HG03060 (cell line): ENCODE measurements around the gene DLGAP4.
A peak's percentile ranks its signal among the peaks of the same experiment; 100 is the strongest.

Experiments
- ATAC-seq: cut with Tn5 transposase; IDR thresholded peaks from one replicate; pipeline ENCODE4 v1.9.1; 2021; ENCODE audit warnings: low read depth, moderate number of reproducible peaks; ENCODE audit not compliant: unreplicated experiment

The DLGAP4 gene

DNA sequence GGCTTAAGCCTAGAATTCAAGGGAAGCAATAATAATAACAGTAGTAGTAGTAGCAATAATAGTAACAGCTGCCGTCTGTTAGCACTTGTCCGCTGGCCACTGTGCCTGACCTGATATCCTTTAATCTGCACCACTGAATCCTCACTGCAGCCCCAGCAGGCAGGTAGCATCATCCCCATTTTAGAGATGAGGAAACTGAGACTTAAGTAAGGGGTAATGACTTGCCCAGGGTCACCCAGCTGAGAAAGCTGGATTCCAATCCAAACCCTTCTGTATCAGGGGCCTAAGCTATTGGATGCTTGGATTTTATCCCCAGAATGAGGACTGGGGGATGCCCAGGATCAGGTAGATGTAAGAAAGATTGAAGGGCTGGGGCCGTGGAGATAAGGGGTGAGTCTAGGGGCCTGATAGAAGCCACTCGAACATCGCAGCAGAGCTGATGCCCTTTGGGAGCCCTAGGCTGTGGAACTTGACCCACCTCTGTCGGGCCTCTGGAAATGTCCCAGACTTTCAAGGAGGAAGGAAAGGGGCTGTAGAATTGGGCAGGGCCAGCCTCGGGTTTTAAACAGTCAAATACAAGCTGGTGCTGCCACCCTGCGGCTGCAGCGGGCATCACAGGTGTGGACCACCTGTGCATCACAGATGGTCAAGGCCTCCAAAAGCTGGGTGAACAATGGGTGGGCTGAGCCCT, 133.0 kb downstream of the DLGAP4 start:
- no peak for ATAC-seq

DNA sequence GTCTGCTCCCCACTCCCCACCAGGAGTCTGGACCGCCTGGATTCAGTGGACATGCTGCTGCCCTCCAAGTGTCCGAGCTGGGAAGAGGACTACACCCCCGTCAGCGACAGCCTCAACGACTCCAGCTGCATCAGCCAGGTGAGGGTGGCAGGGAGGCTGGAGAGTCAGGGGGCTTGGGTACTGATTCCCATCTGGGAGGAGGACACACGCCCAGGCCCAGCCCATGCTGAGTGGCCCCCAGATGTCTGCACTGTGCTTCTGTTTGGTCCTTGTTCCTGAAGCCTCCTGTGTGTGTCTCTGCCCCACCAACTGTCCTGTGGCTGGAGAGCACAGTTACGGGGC, 133.6 kb downstream of the DLGAP4 start:
- ATAC-seq = no peak

DNA sequence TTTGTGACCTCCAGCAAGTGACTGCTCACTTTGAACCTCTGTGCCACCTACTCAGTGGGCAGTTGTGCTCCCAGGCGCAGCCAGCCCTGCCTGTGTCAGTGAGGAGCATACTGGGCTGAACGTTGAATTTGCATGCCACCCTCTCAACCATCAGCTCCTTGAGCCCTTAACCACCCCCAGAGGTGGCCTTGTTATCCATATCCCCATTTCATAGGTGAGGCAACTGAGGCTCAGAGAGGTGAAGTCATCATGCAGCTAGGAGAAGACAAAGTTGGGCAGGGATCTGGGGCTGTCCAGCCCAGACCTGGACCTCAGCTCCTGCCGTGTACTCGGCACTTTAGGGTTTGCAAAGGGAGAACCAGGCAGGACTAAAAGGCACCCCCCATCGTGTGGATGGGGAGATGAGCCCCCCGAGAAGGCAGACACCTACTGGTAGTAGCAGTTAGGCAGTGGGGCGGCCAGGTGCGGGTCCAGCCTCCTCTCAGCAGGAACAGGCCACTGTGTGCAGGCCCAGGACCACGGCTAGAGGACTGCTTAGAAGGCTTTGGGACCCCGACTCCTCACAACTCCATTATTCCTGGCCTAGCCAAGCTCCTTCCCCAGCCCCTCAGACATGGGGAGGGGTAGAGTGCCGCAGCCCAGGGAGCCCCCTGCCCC, 134.4 kb downstream of the DLGAP4 start:
- ATAC-seq = no peak

DNA sequence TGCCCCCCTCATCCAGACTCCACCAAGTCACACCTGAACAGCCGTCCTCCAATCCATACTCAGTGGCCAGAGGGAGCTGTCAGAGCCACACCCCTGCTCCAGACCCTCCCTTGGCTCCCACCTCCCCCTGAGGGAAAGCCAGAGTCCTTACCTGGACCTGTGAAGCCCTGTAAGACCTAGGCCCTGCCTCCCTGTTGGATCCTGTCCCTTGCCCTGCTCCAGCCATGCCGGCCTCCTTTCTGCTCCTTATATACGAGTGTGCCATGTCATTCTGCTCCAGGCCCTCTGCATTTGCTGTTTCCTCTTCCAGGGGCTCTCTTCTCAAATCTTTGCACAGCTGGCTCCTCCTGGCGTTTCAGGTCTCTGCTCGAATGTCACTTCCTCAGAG, 134.9 kb downstream of the DLGAP4 start:
- ATAC-seq = no peak

DNA sequence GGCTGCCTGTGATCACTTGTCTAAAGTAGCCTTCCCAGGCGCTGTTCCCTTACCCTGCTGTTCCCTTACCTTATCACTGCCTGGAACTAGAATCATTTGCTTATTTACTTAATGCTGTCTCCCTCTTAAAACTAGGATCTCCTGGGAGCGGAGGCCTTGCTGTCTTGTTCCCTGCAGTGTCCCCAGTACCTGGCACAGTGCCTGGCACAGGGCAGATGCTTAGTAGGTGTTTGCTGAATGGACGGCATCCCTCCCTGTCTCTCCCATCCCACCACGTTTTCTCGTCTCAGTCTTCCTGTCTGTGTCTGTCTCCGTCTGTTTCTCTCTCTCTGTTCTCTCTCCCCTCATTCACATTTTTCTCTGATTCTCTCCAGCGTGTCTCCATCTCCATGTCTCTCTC, 135.3 kb downstream of the DLGAP4 start:
- ATAC-seq = no peak

DNA sequence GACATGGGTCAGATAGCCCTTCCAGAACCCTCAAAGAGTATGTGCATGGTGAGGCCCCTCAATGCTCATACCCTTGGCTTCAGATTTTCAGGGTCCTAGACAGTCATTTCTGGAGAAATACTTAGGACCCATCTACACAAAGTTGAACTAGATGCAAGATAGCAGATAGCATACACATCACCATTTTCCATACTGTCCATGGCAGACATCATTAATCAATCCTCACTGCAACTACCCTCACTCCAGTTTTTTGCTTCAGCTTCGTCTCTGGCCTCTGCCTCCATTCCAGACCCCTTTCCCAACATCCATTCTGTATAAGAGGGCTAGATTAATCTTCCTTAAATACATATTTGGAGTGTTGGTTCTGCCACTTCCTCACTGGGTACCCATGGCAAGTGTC, 139.7 kb downstream of the DLGAP4 start:
- no peak for ATAC-seq

DNA sequence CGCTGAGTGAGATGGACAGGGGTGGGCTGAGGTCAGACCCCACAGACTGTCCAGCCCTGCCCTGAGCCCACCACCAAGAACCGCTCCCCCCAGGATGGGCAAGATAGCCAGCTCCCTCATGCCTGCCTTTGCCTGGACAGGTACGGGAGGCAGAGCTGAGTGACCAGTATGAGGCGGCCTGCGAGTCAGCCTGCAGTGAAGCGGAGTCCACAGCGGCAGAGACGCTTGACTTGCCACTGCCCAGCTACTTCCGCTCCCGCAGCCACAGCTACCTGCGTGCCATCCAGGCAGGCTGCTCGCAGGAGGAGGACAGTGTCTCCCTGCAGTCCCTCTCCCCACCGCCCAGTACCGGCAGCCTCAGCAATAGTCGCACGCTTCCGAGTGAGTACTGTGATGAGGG, 140.4 kb downstream of the DLGAP4 start:
- no peak for ATAC-seq

DNA sequence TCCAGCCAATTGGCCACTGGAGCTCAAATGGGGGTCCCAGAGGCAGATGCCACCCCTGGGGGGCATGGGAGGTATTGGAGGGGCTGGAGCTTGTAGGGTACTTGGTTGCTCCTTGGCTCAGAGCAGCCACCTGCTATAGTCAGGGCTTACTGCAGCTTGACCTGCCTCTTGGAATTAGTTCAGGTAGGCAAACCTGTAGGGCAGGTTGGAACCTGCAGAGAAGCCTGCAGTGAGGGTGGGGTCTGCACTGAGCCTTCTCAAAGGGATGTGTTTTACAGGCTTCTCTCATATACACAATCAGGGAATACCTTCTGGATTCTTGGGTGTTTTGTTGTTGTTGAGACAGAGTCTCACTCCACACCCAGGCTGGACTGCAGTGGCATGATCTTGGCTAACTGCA, 141.0 kb downstream of the DLGAP4 start:
- ATAC-seq = no peak

DNA sequence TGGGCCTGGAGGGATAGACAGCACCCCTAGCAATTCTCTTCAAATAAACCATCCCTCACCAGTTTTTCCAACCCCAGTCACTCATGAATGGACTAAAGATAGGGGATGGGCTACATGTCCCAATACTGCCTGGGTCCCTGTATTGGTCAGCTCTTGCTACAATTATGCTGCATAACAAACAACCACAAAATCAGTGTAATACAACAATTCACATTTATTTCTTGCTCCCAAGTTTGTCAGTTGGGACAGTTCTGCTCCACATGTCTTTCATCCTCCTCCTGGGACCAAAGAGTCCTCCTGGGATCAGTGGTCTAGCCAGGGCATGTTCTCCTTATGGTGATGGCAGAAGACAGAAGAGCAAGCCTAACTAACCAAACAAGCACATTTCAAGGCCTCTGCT, 143.5 kb downstream of the DLGAP4 start:
- no peak for ATAC-seq

DNA sequence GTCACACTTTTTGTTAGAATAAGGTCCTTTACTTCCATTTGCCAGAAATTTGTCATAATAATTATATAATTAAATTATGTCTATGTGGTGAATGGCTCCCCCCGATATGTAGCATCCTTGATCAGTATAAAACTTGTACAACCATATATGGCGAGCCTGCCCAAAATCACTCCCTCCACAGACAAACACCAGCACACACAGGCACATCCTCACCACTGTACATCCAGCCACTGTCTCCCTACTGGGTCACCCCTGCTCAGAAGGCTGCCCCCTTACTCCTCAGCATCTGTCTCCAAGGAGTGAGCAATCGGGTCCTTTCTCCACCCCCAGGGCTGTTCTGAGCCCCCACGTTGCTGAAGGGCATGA, 148.2 kb downstream of the DLGAP4 start:
- ATAC-seq = no peak

DNA sequence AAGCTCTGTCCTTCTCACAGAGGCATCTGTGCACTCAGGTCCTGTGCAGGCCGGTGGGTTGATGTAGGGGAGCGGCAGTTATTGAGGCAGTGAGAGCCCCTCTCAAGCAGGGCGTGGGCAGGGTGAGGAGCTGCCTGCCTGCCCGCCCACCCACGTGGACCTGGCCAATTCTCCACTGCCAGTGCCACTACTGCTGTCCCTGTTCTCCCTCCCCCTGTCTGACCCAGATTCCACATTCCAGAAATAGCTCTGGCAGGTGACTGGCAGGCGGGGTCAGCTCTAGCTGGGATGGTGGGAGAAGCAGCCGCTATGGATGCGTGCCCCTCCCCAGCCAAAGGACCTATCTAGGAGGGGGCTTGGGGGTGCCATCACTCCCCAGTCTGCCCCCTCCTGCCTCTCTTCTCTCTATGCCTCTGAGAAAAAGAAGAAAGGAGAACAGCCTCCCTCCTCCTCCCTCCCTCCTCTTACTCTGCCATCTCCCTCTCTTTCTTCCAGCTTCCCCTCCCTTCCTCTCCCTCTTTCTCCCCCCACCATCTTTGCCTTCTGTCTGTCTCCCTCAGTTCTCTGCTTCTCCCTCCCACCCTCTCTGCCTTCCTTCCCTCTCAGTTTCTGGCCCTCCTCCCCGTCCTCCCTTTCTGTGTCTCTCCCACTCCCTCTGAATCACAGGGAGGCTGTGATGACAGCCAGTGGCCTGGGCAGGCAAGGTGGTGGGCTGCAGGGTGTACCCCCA, 148.7 kb downstream of the DLGAP4 start:
- no peak for ATAC-seq

DNA sequence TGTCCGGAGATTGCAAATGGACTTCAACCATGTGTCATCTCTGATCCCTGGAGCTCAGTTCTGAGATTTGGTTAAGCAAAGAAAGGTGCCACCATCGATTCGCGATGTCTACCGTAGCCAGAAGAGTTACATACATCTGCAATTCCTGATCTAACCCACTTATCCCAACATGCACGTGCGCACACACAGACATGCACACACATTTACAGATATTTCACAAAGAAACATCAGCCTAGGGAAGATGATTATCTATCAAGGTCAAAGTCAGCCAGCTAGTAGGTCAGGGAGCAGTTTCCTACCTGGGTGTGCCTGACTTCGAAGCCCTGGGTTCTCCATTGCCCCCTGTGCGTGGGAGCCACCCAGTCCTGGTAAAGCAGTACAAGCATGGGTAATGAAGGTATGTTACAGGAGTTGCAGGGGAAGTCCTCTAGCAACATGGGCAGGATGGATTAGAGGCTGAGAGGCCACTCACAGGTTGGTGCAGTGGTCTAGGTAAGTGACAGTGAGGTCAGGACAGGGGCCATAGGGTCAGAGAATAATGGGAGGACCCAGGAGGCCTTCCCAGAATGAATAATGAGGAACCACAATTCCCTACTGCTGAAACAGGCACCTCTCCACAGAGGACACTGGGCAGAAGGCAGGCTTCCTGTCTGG, 150.0 kb downstream of the DLGAP4 start:
- ATAC-seq = no peak

DNA sequence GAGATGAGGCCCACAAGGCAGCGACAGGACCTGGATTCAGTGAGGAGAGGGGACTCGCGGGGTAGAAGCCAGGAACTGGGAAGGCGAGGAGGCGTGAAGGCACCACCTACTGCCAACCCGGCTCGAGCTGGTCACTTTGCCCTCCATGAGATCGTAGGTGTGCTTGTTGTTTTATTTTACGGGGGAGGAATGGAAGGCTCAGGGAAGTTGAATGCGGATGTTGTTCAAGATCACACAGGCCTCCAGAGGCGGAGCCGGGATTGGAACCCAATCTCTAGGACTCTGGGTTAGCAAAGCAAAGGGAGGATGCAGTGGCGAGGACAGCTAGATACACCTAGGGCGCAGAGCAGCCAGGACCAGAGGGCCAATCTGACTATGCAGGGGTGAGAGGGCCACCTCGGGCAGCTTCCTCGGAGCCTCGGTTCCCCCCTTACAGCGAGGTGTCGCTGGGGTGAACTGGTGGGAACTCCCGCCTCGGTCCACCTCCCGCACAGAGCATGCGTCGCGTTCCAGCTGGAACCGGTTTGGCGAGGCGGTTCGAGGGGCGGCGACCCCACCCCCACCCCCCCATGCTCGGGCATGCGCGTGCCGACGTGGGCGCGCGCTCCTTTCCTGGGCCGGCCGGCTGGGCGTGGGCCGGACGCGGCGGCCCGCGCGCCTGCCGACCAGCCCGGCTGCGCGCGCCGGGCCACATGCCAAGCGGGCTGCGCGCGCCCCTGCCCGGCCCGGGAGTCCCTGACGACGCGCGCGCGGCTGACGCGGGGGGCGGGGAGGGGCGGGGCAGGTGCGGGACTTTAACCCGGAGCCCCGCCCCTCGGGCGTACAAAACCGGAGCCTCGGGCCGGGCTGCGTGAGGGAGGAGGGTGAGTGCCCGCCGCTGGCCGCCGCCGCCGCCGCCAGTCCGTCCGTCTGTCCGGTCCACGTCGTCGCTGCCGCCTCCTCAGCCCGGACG, 154.8 kb downstream of the DLGAP4 start:
- peak; percentile 41 for ATAC-seq

DNA sequence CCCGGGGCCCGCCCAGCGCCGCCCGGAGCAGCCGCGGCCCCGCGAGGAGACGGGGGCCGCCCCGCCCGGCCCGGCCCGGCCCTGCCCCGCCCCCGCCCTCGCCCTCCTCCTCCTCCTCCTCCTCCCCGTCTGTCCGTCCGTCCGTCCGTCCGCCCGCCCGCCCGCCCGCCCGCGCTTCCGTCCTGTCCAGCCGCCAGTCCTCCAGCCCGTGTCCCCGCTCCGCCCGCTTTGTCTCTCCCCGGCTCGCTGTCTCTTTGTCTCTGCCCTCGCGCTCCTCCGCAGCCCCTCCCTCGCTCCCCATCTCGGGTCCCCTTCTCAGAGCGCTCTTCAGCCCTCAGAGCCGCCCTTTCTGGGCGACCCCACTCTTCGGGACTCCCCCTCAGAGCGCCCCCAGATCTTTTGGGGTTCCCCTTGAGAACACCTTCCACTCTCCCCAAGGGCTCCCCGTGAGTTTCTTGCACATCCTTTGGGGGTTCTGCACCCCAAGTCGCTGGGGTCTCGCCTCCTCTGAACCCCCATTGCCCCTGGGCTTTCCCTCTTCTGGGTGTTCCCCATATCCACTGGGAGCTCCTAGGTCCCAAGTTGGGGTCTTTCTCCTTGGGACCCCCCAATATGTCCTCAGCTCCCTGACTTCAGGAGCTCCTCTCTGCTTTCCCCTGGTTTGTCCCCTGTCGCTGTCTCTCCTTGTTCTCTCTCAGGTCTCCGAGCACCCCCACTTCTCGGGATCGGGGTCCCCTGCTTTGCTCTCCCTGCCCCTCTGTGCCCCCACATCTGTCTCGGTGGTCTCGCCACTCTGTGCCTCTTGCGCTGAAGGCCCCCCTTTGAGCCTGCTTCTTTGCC, 155.7 kb downstream of the DLGAP4 start:
- ATAC-seq = no peak

DNA sequence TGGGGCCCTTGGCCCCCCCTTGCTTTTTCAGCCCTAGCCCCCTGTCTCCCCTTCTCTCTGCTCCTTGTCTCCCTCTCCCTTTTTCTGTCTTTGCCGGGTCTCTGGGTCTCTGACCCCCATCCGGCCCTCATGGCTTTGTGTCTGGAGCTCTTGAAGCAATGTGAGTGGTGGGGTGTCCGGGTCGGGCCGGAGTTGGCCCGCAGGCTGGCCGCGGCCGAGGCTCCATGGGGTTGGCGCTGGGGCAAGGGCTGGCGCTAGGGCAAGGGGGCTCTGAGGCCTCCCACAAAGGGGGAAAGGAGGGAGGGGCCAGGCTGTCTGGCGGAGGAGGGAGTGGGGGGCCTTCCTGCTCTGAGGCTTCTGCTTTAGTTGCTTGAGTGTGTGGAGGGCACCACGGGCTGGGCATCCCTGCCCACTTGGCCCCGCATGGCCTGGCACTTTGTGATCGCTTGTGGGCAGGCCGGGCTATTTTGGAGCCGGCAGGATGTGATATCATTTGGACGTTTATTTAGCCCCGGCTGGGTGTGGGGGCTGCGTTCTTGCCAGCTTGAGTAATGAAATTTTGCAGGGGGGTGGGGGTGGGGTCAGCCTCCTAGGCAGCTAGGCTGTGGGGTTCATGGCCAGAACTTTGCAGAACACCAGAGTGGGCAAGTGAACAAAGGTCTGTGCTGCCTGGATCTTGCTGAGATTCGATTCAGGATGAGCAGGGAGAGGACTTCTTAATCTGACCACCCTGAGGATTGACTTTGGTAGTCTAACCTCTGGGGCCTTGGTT, 156.5 kb downstream of the DLGAP4 start:
- ATAC-seq = no peak

DNA sequence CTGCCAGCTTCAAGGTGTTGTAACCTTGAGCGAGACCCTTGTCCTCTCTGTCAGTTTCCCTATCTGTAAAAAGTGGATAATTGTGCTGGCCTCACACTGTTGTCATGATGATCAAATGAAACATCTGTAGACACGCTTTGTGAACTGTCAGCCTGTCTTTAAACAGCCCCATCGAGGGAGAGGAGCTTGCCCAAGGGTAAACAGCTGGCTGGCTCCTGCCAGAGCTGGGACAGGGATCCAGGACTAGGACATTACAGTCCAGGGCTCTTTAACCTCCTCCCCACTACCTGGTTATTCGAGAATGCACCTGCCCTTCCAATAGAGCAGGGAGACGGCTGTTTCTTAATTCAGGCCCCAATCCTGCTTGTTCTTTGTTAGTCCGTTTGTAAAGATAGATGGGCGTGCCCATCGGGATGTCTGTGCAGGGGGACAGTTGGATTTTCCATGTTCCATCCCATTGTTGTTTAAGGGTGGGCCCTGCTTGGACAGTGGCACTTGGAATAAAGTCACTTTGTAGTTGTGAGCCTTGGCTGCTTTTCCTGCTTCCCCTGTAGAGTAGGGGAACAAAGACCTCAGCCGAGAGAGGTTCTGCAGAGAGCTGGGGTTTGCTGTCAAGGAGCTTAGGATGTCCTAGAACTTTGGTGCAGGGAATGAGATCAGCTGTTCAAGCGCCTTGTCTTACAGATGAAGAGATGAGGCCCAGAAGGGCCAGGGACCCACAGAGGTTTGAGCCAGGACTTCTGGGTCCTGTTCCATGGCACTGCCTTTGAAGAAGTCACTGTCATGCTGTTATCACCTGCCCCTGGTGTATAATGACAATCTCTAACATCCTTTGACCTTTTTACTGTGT, 157.3 kb downstream of the DLGAP4 start:
- no peak for ATAC-seq

DNA sequence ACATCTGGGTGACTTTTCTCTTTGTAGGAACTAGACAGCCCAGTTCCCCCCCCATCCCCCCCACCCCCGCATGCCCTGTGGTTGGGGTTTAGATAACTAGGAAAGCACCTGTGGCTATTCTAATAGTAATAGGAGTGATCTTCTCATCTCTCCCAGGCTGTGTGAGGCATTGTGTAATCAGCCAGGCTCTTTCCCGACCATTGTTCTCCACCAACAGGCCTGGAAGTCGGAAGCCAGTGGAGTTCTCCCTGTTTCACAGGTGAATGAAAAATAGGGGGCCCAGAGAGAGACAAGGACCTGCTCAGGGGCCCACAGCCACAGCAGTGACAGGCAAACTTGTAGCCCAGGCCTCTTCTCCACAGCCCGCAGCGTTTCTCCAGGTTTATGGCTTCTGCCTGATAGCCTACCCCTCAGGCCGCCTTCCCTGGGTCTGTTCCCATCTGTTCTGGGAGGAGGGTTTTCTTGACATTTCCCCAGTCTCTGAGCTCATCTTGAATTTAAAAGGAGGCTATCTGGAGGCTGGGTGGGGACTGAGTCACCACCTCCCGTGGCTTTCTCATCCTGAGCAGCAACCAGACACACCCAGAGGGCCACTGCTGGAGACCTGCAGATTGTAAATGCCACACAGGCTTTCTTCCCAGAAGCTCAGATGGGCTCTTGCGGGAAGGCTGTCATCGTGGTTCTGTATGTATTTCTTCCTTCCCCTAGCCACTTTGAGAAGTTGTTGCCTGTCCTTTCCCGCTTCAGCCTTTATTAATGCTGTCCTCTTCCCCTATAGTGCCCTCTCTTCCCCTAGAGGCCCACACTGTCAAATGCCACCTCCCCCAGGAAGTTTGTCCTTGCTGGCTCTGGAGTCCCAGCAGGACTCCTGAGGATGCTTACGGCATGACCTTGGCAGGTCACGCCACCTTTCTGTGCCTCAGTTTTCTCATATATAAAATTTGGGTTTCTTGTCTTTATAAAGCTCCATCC, 159.3 kb downstream of the DLGAP4 start:
- ATAC-seq = no peak
